HepG2 (cell line): ENCODE results near the gene TIMELESS. TPM values are rescaled to one million over a fixed set of nuclear protein-coding genes. Genes with fewer than 3 reads are reported as not detected.
A peak's percentile ranks its signal among the peaks of the same experiment; 100 is the strongest.

Source experiments
- CENPBD1 ChIP-seq: sonication (generic); formaldehyde crosslinking; IDR thresholded peaks from 2 replicates; pipeline ENCODE4 v1.8.0; 2022; ENCODE audit warnings: missing genetic modification reagents, low read depth, mild to moderate bottlenecking, borderline replicate concordance
- KDM3A ChIP-seq: IDR thresholded peaks from 2 replicates; pipeline ENCODE4 v1.6.1; 2018; ENCODE audit warnings: low read depth, missing compliant biosample characterization
- NFATC3 ChIP-seq: sonication (generic); formaldehyde crosslinking; IDR thresholded peaks from 2 replicates; pipeline ENCODE4 v1.5.1; 2020; ENCODE audit warnings: mild to moderate bottlenecking, missing genetic modification reagents
- SRSF9 ChIP-seq: fragments of 200-400 bp; formaldehyde crosslinking; IDR thresholded peaks from 2 replicates; pipeline ENCODE4 v1.6.1; 2018; ENCODE audit warnings: borderline replicate concordance, mild to moderate bottlenecking, low read depth, low read length; ENCODE audit not compliant: insufficient read depth, poor library complexity, severe bottlenecking
- TCF12 ChIP-seq, 2 experiments: fragments of 450-650 bp in 1 of 2; sonication (generic) in 1 of 2; formaldehyde crosslinking in 1 of 2; IDR thresholded peaks; 2 replicates each; pipeline versions ENCODE4 v1.6.1 to v1.8.0; 2017 to 2022; ENCODE audit warnings: antibody characterized with exemption in 1 of 2, mild to moderate bottlenecking in 1 of 2, missing genetic modification reagents in 1 of 2, moderate library complexity in 1 of 2
- THYN1 ChIP-seq: sonication (generic); formaldehyde crosslinking; IDR thresholded peaks from 2 replicates; pipeline ENCODE4 v1.8.1; 2023; ENCODE audit warnings: low read depth, mild to moderate bottlenecking, moderate library complexity, missing genetic modification reagents, borderline replicate concordance
- TP53 ChIP-seq: sonication (generic); formaldehyde crosslinking; conservative IDR thresholded peaks from 2 replicates; pipeline ENCODE4 v1.4.0; 2020; ENCODE audit warnings: missing genetic modification reagents
- ZNF235 ChIP-seq: sonication (generic); formaldehyde crosslinking; IDR thresholded peaks from 2 replicates; pipeline ENCODE4 v1.8.1; 2023; ENCODE audit warnings: mild to moderate bottlenecking, missing genetic modification reagents, borderline replicate concordance
- ZNF326 ChIP-seq: sonication (generic); formaldehyde crosslinking; IDR thresholded peaks from 2 replicates; pipeline ENCODE4 v1.4.0; 2020; ENCODE audit warnings: missing genetic modification reagents, borderline replicate concordance
- ZNF547 ChIP-seq: sonication (generic); formaldehyde crosslinking; IDR thresholded peaks from 2 replicates; pipeline ENCODE4 v1.5.1; 2020; ENCODE audit warnings: mild to moderate bottlenecking, missing genetic modification reagents
- ZNF597 ChIP-seq: sonication (generic); formaldehyde crosslinking; IDR thresholded peaks from 2 replicates; pipeline ENCODE4 v1.5.0; 2020; ENCODE audit warnings: missing genetic modification reagents
- polyA plus RNA-seq, 8 experiments: library from polyadenylated mRNA; depleted of rRNA in 3 of 8; stranded (reverse) in 7 of 8; unstranded in 1 of 8; fragments of >200 nt; fragmentation: Illumina TruSeq in 4 of 8; extraction: Trizol in 4 of 8; gene quantifications; 2 replicates each; pipeline versions ENCODE4 v1.2.1 to v1.2.3, GENCODE V29; 2011 to 2016; ENCODE audit warnings: low read depth in 4 of 8, missing spikeins in 1 of 8, mixed read lengths in 1 of 8; ENCODE audit not compliant: insufficient read depth in 1 of 8
- total RNA-seq, 5 experiments: library from RNA; depleted of rRNA; stranded (reverse); fragments of >200 nt; fragmentation: Illumina TruSeq; extraction: Trizol; gene quantifications; 2 replicates each; pipeline ENCODE4 v1.2.3, GENCODE V29; 2016; ENCODE audit warnings: low read depth in 1 of 5
- TF ChIP-seq, protein P1 (sequence below): sonication (generic); formaldehyde crosslinking; IDR thresholded peaks from 2 replicates; pipeline ENCODE4 v1.4.0; 2020; ENCODE audit warnings: mild to moderate bottlenecking, missing genetic modification reagents
- TF ChIP-seq, protein P2 (sequence below): sonication (generic); formaldehyde crosslinking; IDR thresholded peaks from 2 replicates; pipeline ENCODE4 v1.5.1; 2020; ENCODE audit warnings: mild to moderate bottlenecking, missing genetic modification reagents, borderline replicate concordance
- TF ChIP-seq, protein P3 (sequence below): sonication (generic); formaldehyde crosslinking; conservative IDR thresholded peaks from 2 replicates; pipeline ENCODE4 v1.4.0; 2020; ENCODE audit warnings: mild to moderate bottlenecking, missing genetic modification reagents, moderate library complexity

Gene TIMELESS
- total and polyA plus RNA-seq, 2 of the 13 experiments (the other 11 are each of a cell fraction or from before 2014, with no cell fraction given): 4.0 to 20.3 TPM

DNA sequence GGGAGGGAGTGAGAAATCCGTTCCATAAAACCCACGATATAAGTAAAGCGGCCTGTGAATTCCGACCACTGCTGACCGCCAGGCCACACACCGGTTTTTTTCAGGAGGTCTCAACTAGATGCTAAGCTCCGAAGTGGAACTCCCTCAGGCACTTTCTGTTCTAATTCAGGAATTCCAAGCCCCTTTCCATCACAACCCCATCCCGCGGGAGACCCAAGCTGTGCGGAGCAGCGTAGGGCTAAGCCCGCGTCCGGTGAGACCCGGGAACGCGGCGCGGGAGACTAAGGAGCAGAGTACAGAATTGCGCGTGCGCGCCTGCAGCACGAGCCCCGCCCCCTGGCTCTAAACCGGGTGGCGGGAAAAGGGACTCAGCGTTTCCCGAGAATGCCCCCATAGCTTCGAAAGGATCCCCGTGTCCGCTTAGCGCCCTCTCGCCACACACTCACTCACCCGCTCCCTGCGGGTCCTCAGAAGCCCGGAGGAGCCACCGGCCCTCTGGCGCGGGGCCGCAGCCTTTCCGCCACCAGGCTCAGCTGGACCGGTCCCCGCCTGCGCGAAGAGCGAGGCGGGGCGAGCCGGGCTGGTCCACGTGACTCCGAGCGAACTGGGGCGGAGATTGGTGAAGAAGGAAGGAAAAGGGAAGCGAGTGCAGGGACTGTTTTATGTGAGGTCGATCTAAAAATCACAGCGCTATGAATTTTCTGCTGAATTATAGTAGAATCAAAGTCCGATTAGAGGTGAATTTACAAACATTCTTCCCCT, at the start of gene TIMELESS (continued):
- TF ChIP-seq, protein P1, sequence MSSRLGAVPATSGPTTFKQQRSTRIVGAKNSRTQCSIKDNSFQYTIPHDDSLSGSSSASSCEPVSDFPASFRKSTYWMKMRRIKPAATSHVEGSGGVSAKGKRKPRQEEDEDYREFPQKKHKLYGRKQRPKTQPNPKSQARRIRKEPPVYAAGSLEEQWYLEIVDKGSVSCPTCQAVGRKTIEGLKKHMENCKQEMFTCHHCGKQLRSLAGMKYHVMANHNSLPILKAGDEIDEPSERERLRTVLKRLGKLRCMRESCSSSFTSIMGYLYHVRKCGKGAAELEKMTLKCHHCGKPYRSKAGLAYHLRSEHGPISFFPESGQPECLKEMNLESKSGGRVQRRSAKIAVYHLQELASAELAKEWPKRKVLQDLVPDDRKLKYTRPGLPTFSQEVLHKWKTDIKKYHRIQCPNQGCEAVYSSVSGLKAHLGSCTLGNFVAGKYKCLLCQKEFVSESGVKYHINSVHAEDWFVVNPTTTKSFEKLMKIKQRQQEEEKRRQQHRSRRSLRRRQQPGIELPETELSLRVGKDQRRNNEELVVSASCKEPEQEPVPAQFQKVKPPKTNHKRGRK (CRISPR knock-in tag): 0 out of 2 replicates have a peak, but pooled peaks have one; percentile 47
- TF ChIP-seq NFATC3 (CRISPR knock-in tag) (peak; percentile 77; the same call in 1 of the 2 replicates), ZNF547 (CRISPR knock-in tag) (peak; percentile 89), CENPBD1 (CRISPR knock-in tag) (no peak), ZNF597 (CRISPR knock-in tag) (no peak), ZNF235 (CRISPR knock-in tag) (peak; percentile 94; the same call in 1 of the 2 replicates), THYN1 (CRISPR knock-in tag) (no peak), SRSF9 (no peak), ZNF326 (no peak), TP53 (CRISPR knock-in tag) (peak; percentile 45; the same call in 1 of the 2 replicates), TCF12 (IDR thresholded peaks at IDR 0.05) (no peak), TCF12 (CRISPR knock-in tag; IDR thresholded peaks at IDR 0.05) (peak; percentile 75), KDM3A (CRISPR knock-in tag) (peak; percentile 51; the same call in 1 of the 2 replicates)
- TF ChIP-seq, protein P2, sequence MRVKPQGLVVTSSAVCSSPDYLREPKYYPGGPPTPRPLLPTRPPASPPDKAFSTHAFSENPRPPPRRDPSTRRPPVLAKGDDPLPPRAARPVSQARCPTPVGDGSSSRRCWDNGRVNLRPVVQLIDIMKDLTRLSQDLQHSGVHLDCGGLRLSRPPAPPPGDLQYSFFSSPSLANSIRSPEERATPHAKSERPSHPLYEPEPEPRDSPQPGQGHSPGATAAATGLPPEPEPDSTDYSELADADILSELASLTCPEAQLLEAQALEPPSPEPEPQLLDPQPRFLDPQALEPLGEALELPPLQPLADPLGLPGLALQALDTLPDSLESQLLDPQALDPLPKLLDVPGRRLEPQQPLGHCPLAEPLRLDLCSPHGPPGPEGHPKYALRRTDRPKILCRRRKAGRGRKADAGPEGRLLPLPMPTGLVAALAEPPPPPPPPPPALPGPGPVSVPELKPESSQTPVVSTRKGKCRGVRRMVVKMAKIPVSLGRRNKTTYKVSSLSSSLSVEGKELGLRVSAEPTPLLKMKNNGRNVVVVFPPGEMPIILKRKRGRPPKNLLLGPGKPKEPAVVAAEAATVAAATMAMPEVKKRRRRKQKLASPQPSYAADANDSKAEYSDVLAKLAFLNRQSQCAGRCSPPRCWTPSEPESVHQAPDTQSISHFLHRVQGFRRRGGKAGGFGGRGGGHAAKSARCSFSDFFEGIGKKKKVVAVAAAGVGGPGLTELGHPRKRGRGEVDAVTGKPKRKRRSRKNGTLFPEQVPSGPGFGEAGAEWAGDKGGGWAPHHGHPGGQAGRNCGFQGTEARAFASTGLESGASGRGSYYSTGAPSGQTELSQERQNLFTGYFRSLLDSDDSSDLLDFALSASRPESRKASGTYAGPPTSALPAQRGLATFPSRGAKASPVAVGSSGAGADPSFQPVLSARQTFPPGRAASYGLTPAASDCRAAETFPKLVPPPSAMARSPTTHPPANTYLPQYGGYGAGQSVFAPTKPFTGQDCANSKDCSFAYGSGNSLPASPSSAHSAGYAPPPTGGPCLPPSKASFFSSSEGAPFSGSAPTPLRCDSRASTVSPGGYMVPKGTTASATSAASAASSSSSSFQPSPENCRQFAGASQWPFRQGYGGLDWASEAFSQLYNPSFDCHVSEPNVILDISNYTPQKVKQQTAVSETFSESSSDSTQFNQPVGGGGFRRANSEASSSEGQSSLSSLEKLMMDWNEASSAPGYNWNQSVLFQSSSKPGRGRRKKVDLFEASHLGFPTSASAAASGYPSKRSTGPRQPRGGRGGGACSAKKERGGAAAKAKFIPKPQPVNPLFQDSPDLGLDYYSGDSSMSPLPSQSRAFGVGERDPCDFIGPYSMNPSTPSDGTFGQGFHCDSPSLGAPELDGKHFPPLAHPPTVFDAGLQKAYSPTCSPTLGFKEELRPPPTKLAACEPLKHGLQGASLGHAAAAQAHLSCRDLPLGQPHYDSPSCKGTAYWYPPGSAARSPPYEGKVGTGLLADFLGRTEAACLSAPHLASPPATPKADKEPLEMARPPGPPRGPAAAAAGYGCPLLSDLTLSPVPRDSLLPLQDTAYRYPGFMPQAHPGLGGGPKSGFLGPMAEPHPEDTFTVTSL (CRISPR knock-in tag): peak; percentile 53; the same call in 1 of the 2 replicates
- TF ChIP-seq, protein P3, sequence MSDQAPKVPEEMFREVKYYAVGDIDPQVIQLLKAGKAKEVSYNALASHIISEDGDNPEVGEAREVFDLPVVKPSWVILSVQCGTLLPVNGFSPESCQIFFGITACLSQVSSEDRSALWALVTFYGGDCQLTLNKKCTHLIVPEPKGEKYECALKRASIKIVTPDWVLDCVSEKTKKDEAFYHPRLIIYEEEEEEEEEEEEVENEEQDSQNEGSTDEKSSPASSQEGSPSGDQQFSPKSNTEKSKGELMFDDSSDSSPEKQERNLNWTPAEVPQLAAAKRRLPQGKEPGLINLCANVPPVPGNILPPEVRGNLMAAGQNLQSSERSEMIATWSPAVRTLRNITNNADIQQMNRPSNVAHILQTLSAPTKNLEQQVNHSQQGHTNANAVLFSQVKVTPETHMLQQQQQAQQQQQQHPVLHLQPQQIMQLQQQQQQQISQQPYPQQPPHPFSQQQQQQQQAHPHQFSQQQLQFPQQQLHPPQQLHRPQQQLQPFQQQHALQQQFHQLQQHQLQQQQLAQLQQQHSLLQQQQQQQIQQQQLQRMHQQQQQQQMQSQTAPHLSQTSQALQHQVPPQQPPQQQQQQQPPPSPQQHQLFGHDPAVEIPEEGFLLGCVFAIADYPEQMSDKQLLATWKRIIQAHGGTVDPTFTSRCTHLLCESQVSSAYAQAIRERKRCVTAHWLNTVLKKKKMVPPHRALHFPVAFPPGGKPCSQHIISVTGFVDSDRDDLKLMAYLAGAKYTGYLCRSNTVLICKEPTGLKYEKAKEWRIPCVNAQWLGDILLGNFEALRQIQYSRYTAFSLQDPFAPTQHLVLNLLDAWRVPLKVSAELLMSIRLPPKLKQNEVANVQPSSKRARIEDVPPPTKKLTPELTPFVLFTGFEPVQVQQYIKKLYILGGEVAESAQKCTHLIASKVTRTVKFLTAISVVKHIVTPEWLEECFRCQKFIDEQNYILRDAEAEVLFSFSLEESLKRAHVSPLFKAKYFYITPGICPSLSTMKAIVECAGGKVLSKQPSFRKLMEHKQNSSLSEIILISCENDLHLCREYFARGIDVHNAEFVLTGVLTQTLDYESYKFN: no peak; the same call in none of the 2 replicates
